HEK293 (cell line): Measurements from ENCODE around the gene ICAM5.
A peak's percentile ranks its signal among the peaks of the same experiment; 100 is the strongest.

Experiments
- BCL11B ChIP-seq: fragments of 450-650 bp; formaldehyde crosslinking; IDR thresholded peaks from 2 replicates; pipeline ENCODE4 v1.5.1; 2016; ENCODE audit warnings: low read depth, missing biosample characterization, missing genetic modification characterization
- EGR2 ChIP-seq: fragments of 450-650 bp; formaldehyde crosslinking; IDR thresholded peaks from 2 replicates; pipeline ENCODE4 v1.5.1; 2016; ENCODE audit warnings: low read depth, missing biosample characterization, missing genetic modification characterization
- GLI2 ChIP-seq: fragments of 450-650 bp; formaldehyde crosslinking; IDR thresholded peaks from 2 replicates; pipeline ENCODE4; 2017; ENCODE audit warnings: missing biosample characterization, missing genetic modification characterization, low read depth, borderline replicate concordance
- HOXC10 ChIP-seq: sonication (generic); formaldehyde crosslinking; IDR thresholded peaks from 2 replicates; pipeline ENCODE4 v1.8.1; 2023; ENCODE audit warnings: mild to moderate bottlenecking, missing genetic modification reagents
- KLF1 ChIP-seq: fragments of 450-650 bp; formaldehyde crosslinking; IDR thresholded peaks from 2 replicates; pipeline ENCODE4 v1.5.1; 2016; ENCODE audit warnings: missing biosample characterization, missing genetic modification characterization
- KLF9 ChIP-seq: fragments of 450-650 bp; formaldehyde crosslinking; IDR thresholded peaks from 2 replicates; pipeline ENCODE4 v1.5.1; 2016; ENCODE audit warnings: missing biosample characterization, missing genetic modification characterization, low read depth
- MZF1 ChIP-seq: fragments of 450-650 bp; formaldehyde crosslinking; IDR thresholded peaks from 2 replicates; pipeline ENCODE4 v1.5.1; 2017; ENCODE audit warnings: missing biosample characterization, missing genetic modification characterization, borderline replicate concordance
- OVOL3 ChIP-seq: fragments of 450-650 bp; formaldehyde crosslinking; IDR thresholded peaks from 2 replicates; pipeline ENCODE4 v1.5.1; 2016; ENCODE audit warnings: missing biosample characterization, missing genetic modification characterization
- PRDM4 ChIP-seq: fragments of 450-650 bp; formaldehyde crosslinking; IDR thresholded peaks from 2 replicates; pipeline ENCODE4 v1.5.1; 2017; ENCODE audit warnings: missing biosample characterization, missing genetic modification characterization
- SCRT2 ChIP-seq: fragments of 450-650 bp; formaldehyde crosslinking; IDR thresholded peaks from 2 replicates; pipeline ENCODE4 v1.5.1; 2016; ENCODE audit warnings: missing biosample characterization, missing genetic modification characterization
- TRIM28 ChIP-seq: IDR thresholded peaks from 2 replicates; pipeline ENCODE4 v1.6.1; 2011; ENCODE audit warnings: low read length, control low read depth, borderline replicate concordance
- WT1 ChIP-seq: fragments of 450-650 bp; formaldehyde crosslinking; IDR thresholded peaks from 2 replicates; pipeline ENCODE4 v1.5.1; 2016; ENCODE audit warnings: missing biosample characterization, missing genetic modification characterization
- YY1 ChIP-seq: fragments of 450-650 bp; formaldehyde crosslinking; IDR thresholded peaks from 2 replicates; pipeline ENCODE4 v1.5.1; 2018; ENCODE audit warnings: missing biosample characterization, missing genetic modification characterization
- ZBTB11 ChIP-seq: fragments of 450-650 bp; formaldehyde crosslinking; conservative IDR thresholded peaks from 2 replicates; pipeline ENCODE4 v1.5.1; 2016; ENCODE audit warnings: low read depth, missing biosample characterization, missing genetic modification characterization
- ZBTB26 ChIP-seq: fragments of 450-650 bp; formaldehyde crosslinking; optimal IDR thresholded peaks from 2 replicates; pipeline ENCODE3; 2016; ENCODE audit warnings: missing biosample characterization, mild to moderate bottlenecking, missing genetic modification characterization
- ZBTB48 ChIP-seq: fragments of 450-650 bp; formaldehyde crosslinking; IDR thresholded peaks from 2 replicates; pipeline ENCODE4 v1.5.1; 2016; ENCODE audit warnings: missing biosample characterization, missing genetic modification characterization
- ZFHX2 ChIP-seq: fragments of 450-650 bp; formaldehyde crosslinking; conservative IDR thresholded peaks from 2 replicates; pipeline ENCODE4 v1.5.1; 2016; ENCODE audit warnings: missing biosample characterization, missing genetic modification characterization
- ZFP3 ChIP-seq: fragments of 450-650 bp; formaldehyde crosslinking; IDR thresholded peaks from 2 replicates; pipeline ENCODE4 v1.5.1; 2016; ENCODE audit warnings: low read depth, missing biosample characterization, missing genetic modification characterization
- ZNF121 ChIP-seq: fragments of 450-650 bp; formaldehyde crosslinking; IDR thresholded peaks from 2 replicates; pipeline ENCODE4 v1.5.1; 2016; ENCODE audit warnings: missing biosample characterization, missing genetic modification characterization
- ZNF132 ChIP-seq: fragments of 450-650 bp; formaldehyde crosslinking; IDR thresholded peaks from 2 replicates; pipeline ENCODE4 v1.5.1; 2017; ENCODE audit warnings: missing biosample characterization, missing genetic modification characterization, borderline replicate concordance
- ZNF202 ChIP-seq: fragments of 450-650 bp; formaldehyde crosslinking; IDR thresholded peaks from 2 replicates; pipeline ENCODE4 v1.5.1; 2016; ENCODE audit warnings: missing biosample characterization, missing genetic modification characterization, borderline replicate concordance
- ZNF23 ChIP-seq: fragments of 450-650 bp; formaldehyde crosslinking; IDR thresholded peaks from 2 replicates; pipeline ENCODE4 v1.5.1; 2016; ENCODE audit warnings: missing biosample characterization, missing genetic modification characterization, borderline replicate concordance
- ZNF24 ChIP-seq: fragments of 450-650 bp; formaldehyde crosslinking; IDR thresholded peaks from 2 replicates; pipeline ENCODE4 v1.5.1; 2016; ENCODE audit warnings: missing biosample characterization, missing genetic modification characterization
- ZNF335 ChIP-seq: fragments of 450-650 bp; formaldehyde crosslinking; conservative IDR thresholded peaks from 2 replicates; pipeline ENCODE4 v1.5.1; 2016; ENCODE audit warnings: missing biosample characterization, missing genetic modification characterization
- ZNF548 ChIP-seq: fragments of 450-650 bp; formaldehyde crosslinking; IDR thresholded peaks from 2 replicates; pipeline ENCODE4 v1.5.1; 2016; ENCODE audit warnings: missing biosample characterization, missing genetic modification characterization
- ZNF558 ChIP-seq: fragments of 450-650 bp; formaldehyde crosslinking; IDR thresholded peaks from 2 replicates; pipeline ENCODE4 v1.5.1; 2016; ENCODE audit warnings: missing biosample characterization, missing genetic modification characterization
- ZNF654 ChIP-seq: fragments of 450-650 bp; formaldehyde crosslinking; IDR thresholded peaks from 2 replicates; pipeline ENCODE4 v1.5.1; 2016; ENCODE audit warnings: low read depth, missing biosample characterization, missing genetic modification characterization
- ZNF670 ChIP-seq: fragments of 450-650 bp; formaldehyde crosslinking; IDR thresholded peaks from 2 replicates; pipeline ENCODE4 v1.5.1; 2016; ENCODE audit warnings: missing biosample characterization, missing genetic modification characterization, low read depth
- ZNF677 ChIP-seq: fragments of 450-650 bp; IDR thresholded peaks from 2 replicates; pipeline ENCODE4 v1.5.0; 2018; ENCODE audit warnings: missing biosample characterization, mild to moderate bottlenecking, missing genetic modification characterization, moderate library complexity
- ZNF768 ChIP-seq: fragments of 450-650 bp; formaldehyde crosslinking; IDR thresholded peaks from 2 replicates; pipeline ENCODE4 v1.5.1; 2018; ENCODE audit warnings: missing biosample characterization, mild to moderate bottlenecking, missing genetic modification characterization
- ZNF792 ChIP-seq: fragments of 450-650 bp; formaldehyde crosslinking; IDR thresholded peaks from 2 replicates; pipeline ENCODE4 v1.5.1; 2016; ENCODE audit warnings: missing biosample characterization, missing genetic modification characterization

The ICAM5 gene

GRCh38 chr19:10269333-10270179 lies 20.2 kb upstream of the ICAM5 start (continued):
- TF ChIP-seq ZFP3 (tag by site-specific recombination) (no peak), EGR2 (tag by site-specific recombination) (no peak), ZNF670 (tag by site-specific recombination) (no peak), OVOL3 (no peak), ZBTB48 (tag by site-specific recombination) (no peak), YY1 (tag by site-specific recombination) (peak; percentile 27; the same call in 1 of the 2 replicates), TRIM28 (no peak), ZNF792 (tag by site-specific recombination) (peak; percentile 96), SCRT2 (tag by site-specific recombination) (peak; percentile 89), ZNF202 (tag by site-specific recombination) (no peak), PRDM4 (tag by site-specific recombination) (no peak), ZFHX2 (tag by site-specific recombination) (no peak), ZNF768 (tag by site-specific recombination) (no peak), GLI2 (tag by site-specific recombination) (no peak), MZF1 (tag by site-specific recombination) (no peak), ZBTB11 (0 out of 2 replicates have a peak, but pooled peaks have one; percentile 39), ZNF335 (tag by site-specific recombination) (0 out of 2 replicates have a peak, but pooled peaks have one; percentile 45), ZNF23 (tag by site-specific recombination) (no peak), HOXC10 (CRISPR knock-in tag) (no peak), ZNF24 (tag by site-specific recombination) (0 out of 2 replicates have a peak, but pooled peaks have one; percentile 48), ZNF654 (peak; percentile 91), ZNF677 (tag by site-specific recombination) (peak; percentile 4; the same call in 1 of the 2 replicates), ZNF558 (tag by site-specific recombination) (no peak), ZNF132 (tag by site-specific recombination) (no peak), ZNF548 (no peak), BCL11B (tag by site-specific recombination) (no peak), WT1 (tag by site-specific recombination) (no peak), ZBTB26 (tag by site-specific recombination) (peak; percentile 22), KLF9 (no peak), ZNF121 (tag by site-specific recombination) (peak; percentile 94), KLF1 (peak; percentile 55; the same call in 1 of the 2 replicates)
